RCC 7860 (cell line): ENCODE results near the gene PRKAA2.
A peak's percentile ranks its signal among the peaks of the same experiment; 100 is the strongest.

ENCODE experiments used
- DNase-seq: peaks from one replicate; pipeline ENCODE4 v3.0.0-alpha.2; 2015; ENCODE audit warnings: low spot score
- FAIRE-seq: peaks from 2 replicates; lab custom pipeline; 2012; peaks lifted over from hg19 to GRCh38; lab: Jason Lieb, UNC

PRKAA2 gene

DNA sequence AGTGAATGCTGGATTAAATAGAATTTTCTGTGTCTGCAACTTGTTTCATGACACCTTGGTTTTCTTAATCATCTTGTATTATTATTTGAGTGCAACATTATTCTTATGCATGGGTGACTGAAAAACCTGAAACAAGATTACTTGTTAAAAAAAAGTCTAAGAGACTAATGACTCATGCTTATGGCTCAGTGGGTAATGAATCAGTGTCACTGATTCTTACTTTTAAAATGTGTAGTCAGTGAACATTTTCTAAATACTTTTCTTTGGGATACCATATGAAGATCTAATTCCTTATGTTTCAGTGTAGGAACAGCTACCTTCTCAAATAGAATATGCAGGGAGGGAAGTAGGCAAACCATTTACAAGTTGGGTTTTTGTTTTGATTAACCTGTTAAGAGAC lies 65.5 kb downstream of the PRKAA2 start:
- peak; percentile 98 for FAIRE-seq
- DNase-seq, result peak; percentile 73

DNA sequence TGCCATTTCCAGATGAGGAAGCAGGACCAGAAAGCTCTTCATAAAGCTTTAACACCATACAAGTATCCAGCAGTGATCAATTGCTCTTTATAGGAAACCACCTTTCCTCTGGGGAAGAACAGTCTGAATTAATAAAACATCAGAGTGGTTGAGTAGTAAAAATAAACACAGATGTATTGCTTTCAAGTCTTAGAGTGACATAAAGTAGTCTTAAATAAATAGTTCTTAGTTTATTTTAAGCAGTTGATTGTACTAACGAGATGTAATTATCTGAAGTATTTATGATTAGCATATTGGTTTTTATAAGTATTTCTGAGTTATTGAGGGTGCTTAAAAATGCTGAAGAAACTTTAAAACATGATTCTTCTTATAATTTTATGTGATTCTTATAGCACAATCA lies 67.0 kb downstream of the PRKAA2 start:
- DNase-seq, result no peak
- FAIRE-seq, result no peak

DNA sequence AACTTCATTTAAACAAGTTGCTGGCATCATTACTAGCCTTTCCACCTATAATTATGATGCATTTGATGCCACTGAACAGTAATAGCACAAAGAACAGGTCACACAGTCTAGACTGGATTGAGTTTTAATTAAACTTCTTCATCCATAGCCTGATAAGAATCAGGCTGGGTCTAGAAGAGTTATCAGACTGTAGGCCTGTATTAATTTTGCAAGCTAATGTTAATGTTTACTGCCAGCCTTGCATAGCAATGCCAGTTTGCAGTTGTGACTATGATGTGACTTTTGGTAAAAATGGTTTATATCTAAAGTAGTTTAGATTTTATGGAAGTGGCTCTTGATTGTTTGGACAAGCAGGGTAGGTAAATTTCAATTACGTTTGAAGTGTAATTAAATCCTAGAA lies 68.0 kb downstream of the PRKAA2 start:
- FAIRE-seq (no peak), DNase-seq (no peak)

- FAIRE-seq (no peak), DNase-seq (no peak)
Observed at GRCh38 chr1:56715156-56715555, 70.0 kb downstream of the PRKAA2 start.

DNA sequence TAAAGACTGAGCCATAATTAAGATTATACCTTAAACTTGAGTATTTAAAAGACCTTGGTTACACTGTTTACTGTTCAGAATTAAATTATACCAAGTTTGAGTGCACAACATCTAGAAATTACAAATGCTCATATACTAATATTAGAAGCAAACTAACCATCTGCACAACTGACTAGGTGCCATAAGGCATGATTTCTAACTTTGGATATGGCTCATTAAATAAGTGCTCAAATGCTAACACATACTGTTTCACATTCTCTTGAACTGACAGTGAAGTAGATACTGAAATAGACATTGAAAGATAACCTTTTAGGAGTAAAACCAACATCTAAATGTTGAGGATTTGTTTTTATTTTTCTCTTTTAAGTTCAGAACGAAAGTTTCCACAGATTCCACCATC lies 74.1 kb downstream of the PRKAA2 start:
- DNase-seq, result no peak

DNA sequence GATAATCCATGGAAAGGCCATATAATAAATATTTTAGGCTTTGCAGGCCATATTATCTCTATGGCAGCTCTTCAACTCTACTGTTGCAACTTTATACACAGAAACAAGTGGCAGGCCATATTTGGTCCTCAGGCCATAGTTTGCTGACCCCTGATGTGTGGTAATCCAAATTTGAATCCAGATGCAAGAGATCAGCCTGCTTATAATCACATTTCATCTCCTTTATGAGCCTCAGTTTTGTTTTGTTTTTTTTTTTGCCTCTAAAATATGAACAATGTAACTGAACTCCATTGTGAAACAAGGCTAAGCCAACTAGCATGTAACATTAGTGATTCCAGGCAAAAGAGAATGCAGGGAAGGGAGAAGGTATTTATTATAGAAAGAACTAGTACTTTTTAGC lies 81.6 kb downstream of the PRKAA2 start:
- FAIRE-seq, result no peak
- DNase-seq, result no peak

More for the DNA sequence above, 74.1 kb downstream of the PRKAA2 start:
- FAIRE-seq, result peak; percentile 25

- DNase-seq (no peak), FAIRE-seq (no peak)
Observed at GRCh38 chr1:56728964-56729363, 83.8 kb downstream of the PRKAA2 start.

DNA sequence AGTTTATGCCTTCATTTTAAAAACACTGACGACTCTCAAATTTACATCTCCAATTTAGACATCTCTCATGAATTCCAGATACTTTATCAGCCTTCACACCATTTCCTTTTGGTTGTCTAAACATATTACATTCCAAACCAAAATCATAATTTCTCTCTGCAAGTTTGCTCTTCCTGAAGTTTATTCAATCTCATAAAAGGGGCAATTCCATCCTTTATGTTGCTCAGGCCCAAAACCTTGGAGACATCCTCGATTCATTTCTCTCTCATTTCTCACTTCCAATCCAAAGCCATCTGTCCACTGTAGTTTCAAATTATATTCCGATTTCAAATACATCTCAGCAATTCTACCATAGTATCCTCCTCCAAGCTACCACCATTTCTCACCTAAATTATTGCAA lies 100.1 kb downstream of the PRKAA2 start:
- DNase-seq (no peak), FAIRE-seq (no peak)

- FAIRE-seq (no peak), DNase-seq (no peak)
Observed at GRCh38 chr1:56754708-56755479, 109.8 kb downstream of the PRKAA2 start.

DNA sequence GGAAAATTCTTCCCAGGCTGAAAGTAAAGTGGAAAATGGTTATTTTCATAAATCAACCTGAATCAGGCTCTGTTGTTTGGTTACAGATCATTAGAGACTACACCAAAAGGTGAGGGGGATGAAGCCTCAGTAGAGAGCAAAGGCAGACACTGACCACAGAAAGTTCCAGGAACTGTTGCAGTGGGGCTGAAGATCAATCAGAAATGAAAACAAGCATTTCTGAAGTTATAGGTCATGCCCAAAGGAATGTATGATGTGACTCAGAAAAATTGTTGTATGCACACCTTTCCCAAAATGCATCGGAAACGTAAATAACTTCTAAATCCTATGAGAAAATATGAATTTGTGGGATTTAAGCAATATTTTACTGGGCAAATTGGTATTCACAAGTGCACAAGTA lies 110.8 kb downstream of the PRKAA2 start:
- no peak for DNase-seq
- FAIRE-seq, result no peak

- no peak for DNase-seq
Observed at GRCh38 chr1:56758135-56758534, 113.0 kb downstream of the PRKAA2 start.

DNA sequence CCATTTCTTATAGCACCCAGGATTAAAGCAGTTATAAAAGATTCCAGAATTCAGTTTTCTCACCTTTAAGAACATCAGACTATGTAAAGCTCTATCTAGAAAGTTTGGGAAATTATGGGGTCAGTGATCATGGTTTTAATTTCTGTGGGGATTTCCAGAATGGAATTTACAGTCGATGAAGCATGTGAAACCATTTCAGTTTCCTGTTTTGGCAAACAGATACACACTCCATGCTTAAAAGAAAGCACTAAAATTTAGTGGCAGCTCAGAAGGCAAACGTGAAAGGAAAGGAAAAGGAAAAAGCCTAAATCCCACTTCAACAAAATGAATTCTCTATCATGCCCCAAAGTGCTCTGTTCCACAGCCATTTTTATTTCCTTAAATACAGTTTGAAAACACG lies 113.7 kb downstream of the PRKAA2 start:
- FAIRE-seq (no peak), DNase-seq (no peak)

More at GRCh38 chr1:56758135-56758534, 113.0 kb downstream of the PRKAA2 start:
- no peak for FAIRE-seq
